Keratinocyte (primary cell): ENCODE data around the gene ERGIC1. TPM values are rescaled to one million over a fixed set of nuclear protein-coding genes. Genes with fewer than 3 reads are reported as not detected.

Experiments
- DNase-seq: peaks from one replicate; pipeline ENCODE4 v3.0.0-alpha.2; 2011; ENCODE audit warnings: low read depth, missing footprints, low spot score
- FAIRE-seq: peaks from 2 replicates; lab custom pipeline; 2011; peaks lifted over from hg19 to GRCh38; lab: Jason Lieb, UNC
- H2AFZ ChIP-seq: 2 replicates; pipeline ENCODE4 v1.6.0; 2012; ENCODE audit warnings: low read length, control low read depth, inconsistent platforms; ENCODE audit not compliant: control insufficient read depth
- H3K27ac ChIP-seq: 2 replicates; pipeline ENCODE4 v1.5.1; 2011; ENCODE audit warnings: low read length; ENCODE audit not compliant: control insufficient read depth, insufficient read depth
- H3K27me3 ChIP-seq: 3 replicates; pipeline ENCODE4 v1.6.0; 2011; ENCODE audit warnings: low read length; ENCODE audit not compliant: control insufficient read depth, insufficient read depth; ENCODE audit errors: extremely low read depth
- H3K36me3 ChIP-seq, 2 experiments: 2 replicates in 1 of 2; 3 replicates in 1 of 2; pipeline ENCODE4 v1.5.1; 2011; ENCODE audit warnings: low read length in 2 of 2, mild to moderate bottlenecking in 1 of 2; ENCODE audit not compliant: control insufficient read depth in 2 of 2, insufficient read depth in 2 of 2; ENCODE audit errors: extremely low read depth in 1 of 2
- H3K4me1 ChIP-seq: 3 replicates; pipeline ENCODE4 v1.5.1; 2011; ENCODE audit warnings: low read length; ENCODE audit not compliant: control insufficient read depth, insufficient read depth; ENCODE audit errors: extremely low read depth
- H3K4me2 ChIP-seq: 3 replicates; pipeline ENCODE4 v1.6.0; 2011; ENCODE audit warnings: low read depth, low read length; ENCODE audit not compliant: control insufficient read depth, insufficient read depth; ENCODE audit errors: extremely low read depth
- H3K4me3 ChIP-seq, 3 experiments: fragments of 200-600 bp in 1 of 3; sonication (generic) in 1 of 3; 2 replicates in 2 of 3; 3 replicates in 1 of 3; pipeline ENCODE4 v1.5.1; 2011 to 2016; ENCODE audit warnings: low read length in 3 of 3, mild to moderate bottlenecking in 3 of 3, control low read depth in 2 of 3, inconsistent platforms in 1 of 3, low read depth in 1 of 3, mixed read lengths in 1 of 3, mixed run types in 1 of 3, moderate library complexity in 1 of 3; ENCODE audit not compliant: control insufficient read depth in 2 of 3, insufficient read depth in 2 of 3; ENCODE audit errors: extremely low read depth in 1 of 3
- H3K79me2 ChIP-seq: 2 replicates; pipeline ENCODE4 v1.6.0; 2012; ENCODE audit warnings: low read length; ENCODE audit not compliant: control insufficient read depth, insufficient read depth
- H3K9ac ChIP-seq: 3 replicates; pipeline ENCODE4 v1.6.0; 2011; ENCODE audit warnings: low read length; ENCODE audit not compliant: control insufficient read depth, insufficient read depth; ENCODE audit errors: extremely low read depth
- H3K9me1 ChIP-seq: 3 replicates; pipeline ENCODE4 v1.6.0; 2011; ENCODE audit warnings: low read length; ENCODE audit not compliant: control insufficient read depth, insufficient read depth; ENCODE audit errors: extremely low read depth
- H3K9me3 ChIP-seq: 2 replicates; pipeline ENCODE4 v1.5.1; 2012; ENCODE audit warnings: low read depth, low read length; ENCODE audit not compliant: control insufficient read depth
- H4K20me1 ChIP-seq: 3 replicates; pipeline ENCODE4 v1.6.0; 2011; ENCODE audit warnings: low read length; ENCODE audit not compliant: control insufficient read depth, insufficient read depth; ENCODE audit errors: extremely low read depth
- CTCF ChIP-seq, 3 experiments: IDR thresholded peaks in 1 of 3; conservative IDR thresholded peaks in 1 of 3; optimal IDR thresholded peaks in 1 of 3; 2 replicates in 2 of 3; 3 replicates in 1 of 3; pipeline versions ENCODE3 to v1.5.1; 2011; ENCODE audit warnings: low read length in 3 of 3, mild to moderate bottlenecking in 3 of 3, moderate library complexity in 2 of 3, control low read depth in 1 of 3, inconsistent platforms in 1 of 3; ENCODE audit not compliant: insufficient read depth in 2 of 3; ENCODE audit errors: extremely low read depth in 1 of 3
- EZH2 ChIP-seq: IDR thresholded peaks from one replicate; pipeline ENCODE4 v1.6.1; 2012; ENCODE audit warnings: inconsistent platforms, mild to moderate bottlenecking, low read length, moderate library complexity
- dilution Hi-C: fragments of 300-500 bp; cut with MboI; formaldehyde crosslinking; loops from one replicate; pipeline ENCODE4 v1.7.0; 2020; ENCODE audit warnings: low sequenced_read_pairs; ENCODE audit not compliant: extremely low pct_ligation_motif_present
- polyA plus RNA-seq, 5 experiments: library from polyadenylated mRNA; depleted of rRNA in 3 of 5; stranded (reverse) in 3 of 5; stranded (forward) in 1 of 5; unstranded in 1 of 5; fragments of >200 nt; gene quantifications; 1 replicate in 1 of 5; 2 replicates in 3 of 5; 3 replicates in 1 of 5; pipeline versions ENCODE4 v1.2.1 to v1.2.3, GENCODE V29; 2011 to 2012; ENCODE audit warnings: missing spikeins in 2 of 5, low read depth in 1 of 5, low replicate concordance in 1 of 5

ERGIC1 gene
- polyA plus RNA-seq, 1 donor (not counting 4 experiments of a cell fraction or from before 2014, with no cell fraction given): 93.4 TPM

DNA sequence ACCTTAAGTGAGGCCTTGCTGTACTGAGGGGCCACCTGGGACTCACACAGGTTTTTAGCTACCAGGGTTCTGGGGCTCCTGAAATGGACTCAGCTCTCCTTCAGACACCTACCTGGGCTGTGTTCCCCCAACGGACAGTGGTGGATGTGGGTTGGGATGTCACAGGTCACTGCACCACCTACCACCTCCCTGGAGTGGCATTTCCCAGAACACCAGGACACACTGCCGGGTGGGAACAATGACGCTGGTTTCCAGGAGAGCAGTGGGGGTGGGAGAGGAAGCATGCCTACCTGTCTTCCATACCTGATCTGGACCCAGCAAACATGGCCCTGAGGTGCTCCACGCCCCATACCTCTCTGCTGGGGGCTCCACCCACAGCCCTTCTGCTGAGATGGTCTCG, 20.9 kb downstream of the ERGIC1 start:
- Histone ChIP-seq H3K9ac (no peak overlapping the region), H3K9me1 (no peaks in the 10 kb centered on the region), H3K4me3 (no peak overlapping the region), H2AFZ (no peak overlapping the region), H3K79me2 (peaks cover 36% of the 10 kb centered on the region), H3K4me1 (peaks cover 16% of the 10 kb centered on the region), H3K4me2 (no peak overlapping the region), H3K27ac (no peak overlapping the region), H3K36me3 (peaks cover 6 to 12% of the 10 kb centered on the region in 2 experiments), H3K27me3 (no peaks in the 10 kb centered on the region), H4K20me1 (no peaks in the 10 kb centered on the region), H3K9me3 (no peaks in the 10 kb centered on the region)
- TF ChIP-seq EZH2 (no peak), CTCF (optimal IDR thresholded peaks at IDR 0.05 in 1 of 3, IDR thresholded peaks at IDR 0.05 in 1 of 3, conservative IDR thresholded peaks at IDR 0.05 in 1 of 3; ENCODE audit: extremely low read depth in 1 of 3, insufficient read depth in 2 of 3, low read length in 3 of 3) (no peak)
- FAIRE-seq: no peak
- dilution Hi-C loops: no loop called here
- no peak for DNase-seq

DNA sequence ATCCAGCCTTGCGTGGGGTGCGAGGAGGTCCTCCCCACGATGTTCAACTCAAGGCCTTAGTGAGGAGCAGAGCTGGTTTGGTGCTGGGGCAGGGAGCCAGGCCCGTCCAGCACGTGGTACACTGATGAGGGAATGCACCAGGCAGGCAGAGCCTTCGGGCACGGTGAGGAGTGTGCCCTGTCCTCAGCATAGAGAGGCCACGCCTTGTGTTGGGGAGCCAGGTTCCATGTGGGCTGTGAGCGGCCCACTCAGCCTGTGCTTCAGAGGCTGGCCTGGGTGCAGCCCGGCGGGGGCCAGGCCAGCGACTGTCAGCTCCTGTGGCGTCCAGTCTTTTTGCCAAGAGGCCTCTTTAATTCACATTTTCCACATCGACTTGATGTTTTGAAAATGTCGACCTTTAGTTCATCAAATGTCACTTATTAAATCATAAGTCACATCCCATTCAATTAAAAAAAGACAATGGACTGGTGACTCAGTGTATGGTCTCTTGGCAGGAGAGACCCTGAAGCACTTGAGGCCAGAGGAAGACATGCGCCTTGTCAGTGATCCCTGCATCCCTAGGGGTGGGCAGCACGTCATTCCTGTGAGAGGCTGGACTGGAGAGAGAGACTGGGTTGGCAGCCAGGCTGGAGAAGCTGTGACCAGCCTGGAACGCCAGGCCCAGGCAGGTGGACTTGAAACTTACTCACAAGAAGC, 21.7 kb downstream of the ERGIC1 start:
- H3K9me3 ChIP-seq: no peaks in the 10 kb centered on the region
- no peak overlapping the region for H3K4me3 ChIP-seq
- H3K4me1 ChIP-seq: peaks cover 19% of the 10 kb centered on the region
- DNase-seq (no peak), FAIRE-seq (no peak)
- H3K27ac ChIP-seq: no peak overlapping the region
- dilution Hi-C loops: no loop called here
- H3K36me3 ChIP-seq: peaks cover 6 to 12% of the 10 kb centered on the region in 2 experiments
- peaks cover 2% of the 10 kb centered on the region for H4K20me1 ChIP-seq
- TF ChIP-seq EZH2 (no peak), CTCF (optimal IDR thresholded peaks at IDR 0.05 in 1 of 3, IDR thresholded peaks at IDR 0.05 in 1 of 3, conservative IDR thresholded peaks at IDR 0.05 in 1 of 3; ENCODE audit: extremely low read depth in 1 of 3, insufficient read depth in 2 of 3, low read length in 3 of 3) (no peak)
- H3K4me2 ChIP-seq: no peak overlapping the region
- H3K27me3 ChIP-seq: no peaks in the 10 kb centered on the region
- no peak overlapping the region for H2AFZ ChIP-seq
- peaks cover 35% of the 10 kb centered on the region for H3K79me2 ChIP-seq
- H3K9ac ChIP-seq: no peak overlapping the region
- no peaks in the 10 kb centered on the region for H3K9me1 ChIP-seq
